Measurements from ENCODE around the gene CCL24.
"Not testable (repeated sequence)": the region's sequence is repeated elsewhere in the genome, so short reads cannot be mapped to it uniquely, and the experiment has no call there.

- TF ChIP-seq CTCF, POLR2A (IDR thresholded peaks at IDR 0.05): not testable (repeated sequence)
These were observed 31.5 kb upstream of the CCL24 start for GRCh38 chr7:75845132-75845531.
